ENCODE data around the gene ALG5. TPM values are rescaled to one million over a fixed set of nuclear protein-coding genes. Genes with fewer than 3 reads are reported as not detected.
A peak's percentile ranks its signal among the peaks of the same experiment; 100 is the strongest.

Gene ALG5
- polyA plus RNA-seq, 2 of the 4 experiments (the other 2 are of a cell fraction) = 34.4 to 69.0 TPM

GRCh38 chr13:36973621-36974295, 25.4 kb downstream of the ALG5 start:
- 95% methylated on average over 5 of the region's 5 CpGs for WGBS (ENCODE audit: missing lambda C conversion rate)
- H3K9me3 ChIP-seq = peaks cover 6% of the 10 kb centered on the region; the same call in 2 of the 3 replicates
- H3K27ac ChIP-seq = no peak overlapping the region
- ChIA-PET POLR2A (no interaction called here), CTCF (interaction anchor here (0.6 kb wide), 1 partner anchor 10 kb away, joined by 3 read pairs; no protein-coding TSS in a partner anchor)
- no peak for ATAC-seq
- no peak for FAIRE-seq
- no peak overlapping the region for H3K4me3 ChIP-seq
- no peak for DNase-seq (ENCODE audit: low read depth in 1 of 2, low spot score in 1 of 2)
- H3K4me1 ChIP-seq = no peaks in the 10 kb centered on the region
- no peak for TF ChIP-seq PHF8 (IDR thresholded peaks at IDR 0.05; ENCODE audit: borderline replicate concordance, low read depth)
- no peak for TF ChIP-seq HOXB5 (CRISPR knock-in tag; IDR thresholded peaks at IDR 0.05)
- no peak for TF ChIP-seq JUNB (IDR thresholded peaks at IDR 0.05)
- no peak for TF ChIP-seq NFE2L2 (conservative IDR thresholded peaks at IDR 0.05; ENCODE audit: low read length)
- TF ChIP-seq RFX5 (IDR thresholded peaks at IDR 0.05) = no peak
- no peak for TF ChIP-seq CBX8 (IDR thresholded peaks at IDR 0.05)
- TF ChIP-seq FOXS1 (CRISPR knock-in tag; IDR thresholded peaks at IDR 0.05) = no peak
- TF ChIP-seq JUN (IDR thresholded peaks at IDR 0.05) = no peak
- no peak for TF ChIP-seq HDAC2 (IDR thresholded peaks at IDR 0.05)
- no peak for TF ChIP-seq ZNF302 (CRISPR knock-in tag; IDR thresholded peaks at IDR 0.05)
- no peak for TF ChIP-seq ZSCAN20 (CRISPR knock-in tag; IDR thresholded peaks at IDR 0.05)
- TF ChIP-seq, protein P1, sequence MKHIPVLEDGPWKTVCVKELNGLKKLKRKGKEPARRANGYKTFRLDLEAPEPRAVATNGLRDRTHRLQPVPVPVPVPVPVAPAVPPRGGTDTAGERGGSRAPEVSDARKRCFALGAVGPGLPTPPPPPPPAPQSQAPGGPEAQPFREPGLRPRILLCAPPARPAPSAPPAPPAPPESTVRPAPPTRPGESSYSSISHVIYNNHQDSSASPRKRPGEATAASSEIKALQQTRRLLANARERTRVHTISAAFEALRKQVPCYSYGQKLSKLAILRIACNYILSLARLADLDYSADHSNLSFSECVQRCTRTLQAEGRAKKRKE (CRISPR knock-in tag; IDR thresholded peaks at IDR 0.05; ENCODE audit: low read depth) = no peak
- H3K4me2 ChIP-seq = no peak overlapping the region

DNA sequence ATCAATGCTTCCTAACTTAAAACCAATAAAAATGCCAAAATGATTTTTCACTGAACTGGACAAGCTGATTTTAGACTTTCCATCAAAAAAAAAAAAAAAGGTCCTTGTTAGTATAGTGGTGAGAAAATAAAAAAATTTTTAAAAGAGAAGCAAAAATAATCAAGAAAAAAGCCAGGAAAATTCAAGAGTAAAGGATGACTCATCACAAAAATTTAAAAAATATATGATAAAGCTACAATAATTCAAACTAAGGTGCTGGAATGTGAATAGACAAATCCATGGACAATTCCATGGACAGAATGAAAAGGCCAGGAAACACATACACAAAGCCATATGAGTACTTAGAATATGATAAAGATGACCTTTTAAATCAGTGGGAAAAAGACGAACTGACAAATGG, 26.1 kb downstream of the ALG5 start:
- Histone ChIP-seq H3K27ac (no peak overlapping the region), H3K4me1 (no peaks in the 10 kb centered on the region), H3K4me3 (no peak overlapping the region), H3K4me2 (no peak overlapping the region), H3K9me3 (peaks cover 6% of the 10 kb centered on the region; the same call in 2 of the 3 replicates)
- WGBS (ENCODE audit: missing lambda C conversion rate) = 96% methylated on average over 1 of the region's 1 CpG
- no peak for FAIRE-seq
- DNase-seq (ENCODE audit: low read depth in 1 of 2, low spot score in 1 of 2) = no peak
- no peak for TF ChIP-seq FOSL2 (IDR thresholded peaks at IDR 0.05)
- TF ChIP-seq FOSL2 (CRISPR knock-in tag; IDR thresholded peaks at IDR 0.05) = peak; percentile 39; the same call in 1 of the 2 replicates
- peak; percentile 30 for TF ChIP-seq MAFK (IDR thresholded peaks at IDR 0.05; ENCODE audit: partially characterized antibody)
- no peak for TF ChIP-seq KDM1A (IDR thresholded peaks at IDR 0.05; ENCODE audit: low read depth)
- POLR2A ChIA-PET = interaction anchor here (0.6 kb wide), 1 partner anchor 75 kb away, joined by 3 read pairs; no protein-coding TSS in a partner anchor
- ATAC-seq = no peak
- CTCF ChIA-PET = interaction anchor here (0.6 to 0.9 kb wide), 2 partner anchors 8 to 11 kb away, joined by 3 read pairs; no protein-coding TSS in a partner anchor

- no peak overlapping the region for H3K27ac ChIP-seq
- 92% methylated on average over 4 of the region's 4 CpGs for WGBS (ENCODE audit: missing lambda C conversion rate)
- no peaks in the 10 kb centered on the region for H3K4me1 ChIP-seq
- no peak overlapping the region for H3K4me3 ChIP-seq
- TF ChIP-seq KDM1A (IDR thresholded peaks at IDR 0.05; ENCODE audit: low read depth) (no peak), CHD4 (IDR thresholded peaks at IDR 0.05; ENCODE audit: borderline replicate concordance) (no peak), HEYL (CRISPR knock-in tag; IDR thresholded peaks at IDR 0.05) (no peak), TP53 (CRISPR knock-in tag; IDR thresholded peaks at IDR 0.05) (no peak), NR3C1 (IDR thresholded peaks at IDR 0.05) (no peak), EHMT2 (IDR thresholded peaks at IDR 0.05; ENCODE audit: low read depth) (no peak), NPAS2 (CRISPR knock-in tag; IDR thresholded peaks at IDR 0.05; ENCODE audit: borderline replicate concordance) (no peak), CHD2 (IDR thresholded peaks at IDR 0.05; ENCODE audit: low read length, partially characterized antibody) (no peak), MAFK (IDR thresholded peaks at IDR 0.05; ENCODE audit: partially characterized antibody) (no peak), NFE2L2 (conservative IDR thresholded peaks at IDR 0.05; ENCODE audit: low read length) (no peak), ESRRA (IDR thresholded peaks at IDR 0.05; ENCODE audit: borderline replicate concordance, low read length) (no peak)
- no peak for DNase-seq (ENCODE audit: low read depth in 1 of 2, low spot score in 1 of 2)
- CTCF ChIA-PET = no interaction called here
- no peak for ATAC-seq
- POLR2A ChIA-PET = no interaction called here
- no peaks in the 10 kb centered on the region for H3K9me3 ChIP-seq
- H3K4me2 ChIP-seq = no peak overlapping the region
- FAIRE-seq = no peak
These were observed 32.7 kb downstream of the ALG5 start for GRCh38 chr13:36966404-36966803.

Measured in A549 (cell line).